ENCODE results near the gene OR4F17.
"Not testable (repeated sequence)": the region's sequence is repeated elsewhere in the genome, so short reads cannot be mapped to it uniquely, and the experiment has no call there.

DNA sequence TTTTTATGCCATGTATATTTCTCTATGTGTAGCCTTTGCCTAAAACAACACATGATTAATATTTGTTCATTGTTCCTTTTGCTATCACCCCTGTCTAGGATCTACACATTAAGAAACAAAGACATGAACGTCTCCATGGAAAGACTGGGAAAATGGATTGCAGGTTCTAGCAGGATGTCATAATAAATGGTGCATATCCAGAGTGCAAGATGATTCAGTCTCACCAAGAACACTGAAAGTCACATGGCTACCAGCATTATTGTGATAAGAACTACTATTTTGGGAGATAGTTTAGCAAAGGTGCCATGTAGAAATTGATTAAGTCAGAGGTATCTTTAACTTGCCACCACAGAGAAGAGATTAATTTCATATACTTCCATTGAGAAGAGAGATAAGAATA, 12.1 kb upstream of the OR4F17 start:
- TF ChIP-seq, protein P1, sequence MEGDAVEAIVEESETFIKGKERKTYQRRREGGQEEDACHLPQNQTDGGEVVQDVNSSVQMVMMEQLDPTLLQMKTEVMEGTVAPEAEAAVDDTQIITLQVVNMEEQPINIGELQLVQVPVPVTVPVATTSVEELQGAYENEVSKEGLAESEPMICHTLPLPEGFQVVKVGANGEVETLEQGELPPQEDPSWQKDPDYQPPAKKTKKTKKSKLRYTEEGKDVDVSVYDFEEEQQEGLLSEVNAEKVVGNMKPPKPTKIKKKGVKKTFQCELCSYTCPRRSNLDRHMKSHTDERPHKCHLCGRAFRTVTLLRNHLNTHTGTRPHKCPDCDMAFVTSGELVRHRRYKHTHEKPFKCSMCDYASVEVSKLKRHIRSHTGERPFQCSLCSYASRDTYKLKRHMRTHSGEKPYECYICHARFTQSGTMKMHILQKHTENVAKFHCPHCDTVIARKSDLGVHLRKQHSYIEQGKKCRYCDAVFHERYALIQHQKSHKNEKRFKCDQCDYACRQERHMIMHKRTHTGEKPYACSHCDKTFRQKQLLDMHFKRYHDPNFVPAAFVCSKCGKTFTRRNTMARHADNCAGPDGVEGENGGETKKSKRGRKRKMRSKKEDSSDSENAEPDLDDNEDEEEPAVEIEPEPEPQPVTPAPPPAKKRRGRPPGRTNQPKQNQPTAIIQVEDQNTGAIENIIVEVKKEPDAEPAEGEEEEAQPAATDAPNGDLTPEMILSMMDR (IDR thresholded peaks at IDR 0.05) = not testable (repeated sequence)
- not testable (repeated sequence) for TF ChIP-seq EZH2phosphoT487 (IDR thresholded peaks at IDR 0.05)
